ENCODE results near the gene GABARAPL2.

Gene GABARAPL2

DNA sequence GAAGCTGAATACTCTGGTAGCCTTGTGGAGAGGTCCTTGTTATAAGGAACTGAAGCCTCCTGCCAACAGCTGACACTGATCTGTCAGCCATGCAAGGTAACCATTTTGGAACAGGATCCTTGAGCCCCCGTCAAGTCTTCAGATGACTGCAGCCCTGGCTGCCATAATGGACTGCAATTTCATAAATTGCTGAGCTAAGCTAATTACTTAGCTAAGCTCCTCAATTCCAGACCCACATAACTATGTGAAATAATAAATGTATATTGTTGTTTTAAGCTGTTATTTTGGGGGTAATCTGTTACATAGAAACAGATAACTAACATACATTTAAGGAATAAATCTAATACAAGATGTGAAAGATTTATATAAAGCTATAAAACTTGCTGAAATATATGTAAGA, 40.3 kb downstream of the GABARAPL2 start:
- TF ChIP-seq, protein P1, sequence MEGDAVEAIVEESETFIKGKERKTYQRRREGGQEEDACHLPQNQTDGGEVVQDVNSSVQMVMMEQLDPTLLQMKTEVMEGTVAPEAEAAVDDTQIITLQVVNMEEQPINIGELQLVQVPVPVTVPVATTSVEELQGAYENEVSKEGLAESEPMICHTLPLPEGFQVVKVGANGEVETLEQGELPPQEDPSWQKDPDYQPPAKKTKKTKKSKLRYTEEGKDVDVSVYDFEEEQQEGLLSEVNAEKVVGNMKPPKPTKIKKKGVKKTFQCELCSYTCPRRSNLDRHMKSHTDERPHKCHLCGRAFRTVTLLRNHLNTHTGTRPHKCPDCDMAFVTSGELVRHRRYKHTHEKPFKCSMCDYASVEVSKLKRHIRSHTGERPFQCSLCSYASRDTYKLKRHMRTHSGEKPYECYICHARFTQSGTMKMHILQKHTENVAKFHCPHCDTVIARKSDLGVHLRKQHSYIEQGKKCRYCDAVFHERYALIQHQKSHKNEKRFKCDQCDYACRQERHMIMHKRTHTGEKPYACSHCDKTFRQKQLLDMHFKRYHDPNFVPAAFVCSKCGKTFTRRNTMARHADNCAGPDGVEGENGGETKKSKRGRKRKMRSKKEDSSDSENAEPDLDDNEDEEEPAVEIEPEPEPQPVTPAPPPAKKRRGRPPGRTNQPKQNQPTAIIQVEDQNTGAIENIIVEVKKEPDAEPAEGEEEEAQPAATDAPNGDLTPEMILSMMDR (IDR thresholded peaks at IDR 0.05; ENCODE audit: control insufficient read depth, extremely low read depth, insufficient read depth), result no peak
- H3K4me3 ChIP-seq (ENCODE audit: low read depth, low read length), result no peak overlapping the region
- DNase-seq (ENCODE audit: low read depth), result no peak

GRCh38 chr16:75614066-75614897, 48.1 kb downstream of the GABARAPL2 start:
- TF ChIP-seq, protein P1 (IDR thresholded peaks at IDR 0.05; ENCODE audit: control insufficient read depth, extremely low read depth, insufficient read depth), result no peak
- no peak for DNase-seq (ENCODE audit: low read depth)
- H3K4me3 ChIP-seq (ENCODE audit: low read depth, low read length), result no peak overlapping the region

- DNase-seq (ENCODE audit: low read depth), result no peak
- H3K4me3 ChIP-seq (ENCODE audit: low read depth, low read length), result no peak overlapping the region
- TF ChIP-seq, protein P1 (IDR thresholded peaks at IDR 0.05; ENCODE audit: control insufficient read depth, extremely low read depth, insufficient read depth), result no peak
These were observed 49.4 kb downstream of the GABARAPL2 start for GRCh38 chr16:75615619-75616018.

DNA sequence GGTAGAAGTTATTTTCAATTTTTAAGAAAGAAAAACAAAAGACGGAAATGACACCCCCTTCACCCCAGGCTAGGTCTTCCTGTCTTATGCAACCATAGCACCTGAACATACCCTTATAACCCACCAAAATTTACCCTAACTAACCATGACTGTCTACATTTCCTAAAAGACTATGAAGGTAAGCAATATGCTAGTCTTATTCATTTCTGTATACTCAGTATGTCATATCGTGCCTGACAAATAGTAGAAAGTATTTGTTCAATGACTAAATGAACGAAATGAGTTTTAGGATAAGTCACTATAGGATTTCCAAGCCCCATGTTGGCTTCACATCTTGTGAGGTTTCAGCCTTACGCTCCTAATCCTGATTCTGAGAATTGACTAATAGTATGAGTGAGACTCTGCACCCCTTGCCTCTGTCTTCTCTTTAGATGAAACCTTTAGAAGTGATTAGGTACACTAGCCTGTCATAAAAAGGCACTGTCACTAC, 50.4 kb downstream of the GABARAPL2 start:
- TF ChIP-seq, protein P1 (IDR thresholded peaks at IDR 0.05; ENCODE audit: control insufficient read depth, extremely low read depth, insufficient read depth), result no peak
- DNase-seq (ENCODE audit: low read depth), result no peak
- H3K4me3 ChIP-seq (ENCODE audit: low read depth, low read length), result no peak overlapping the region

- no peak overlapping the region for H3K4me3 ChIP-seq (ENCODE audit: low read depth, low read length)
- TF ChIP-seq, protein P1 (IDR thresholded peaks at IDR 0.05; ENCODE audit: control insufficient read depth, extremely low read depth, insufficient read depth), result no peak
- DNase-seq (ENCODE audit: low read depth), result no peak
These were observed 50.9 kb downstream of the GABARAPL2 start for GRCh38 chr16:75617121-75617520.

DNA sequence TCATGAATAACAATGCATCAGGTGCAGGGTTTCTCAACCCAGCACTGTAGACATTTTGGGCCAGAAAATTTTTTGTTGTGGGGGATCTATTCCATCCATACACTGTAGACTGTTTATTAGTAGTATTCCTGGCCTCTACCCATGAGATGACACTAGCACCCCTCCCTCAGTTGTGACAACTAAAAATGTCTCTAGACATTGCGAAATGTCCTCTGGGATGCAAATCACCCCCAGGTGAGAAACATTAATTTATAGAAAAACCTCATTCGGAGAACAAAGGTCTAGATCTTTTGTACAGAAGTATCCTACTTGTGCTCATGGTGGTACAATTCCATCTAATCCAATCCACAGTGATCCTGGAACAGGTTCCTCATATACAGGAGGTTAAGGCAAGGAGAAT, 52.6 kb downstream of the GABARAPL2 start:
- DNase-seq (ENCODE audit: low read depth), result no peak
- no peak overlapping the region for H3K4me3 ChIP-seq (ENCODE audit: low read depth, low read length)
- TF ChIP-seq, protein P1 (IDR thresholded peaks at IDR 0.05; ENCODE audit: control insufficient read depth, extremely low read depth, insufficient read depth), result no peak
